GM18519 (cell line): Measurements from ENCODE around the gene TTC34.

ENCODE experiments used
- ATAC-seq: cut with Tn5 transposase; IDR thresholded peaks from one replicate; pipeline ENCODE4 v1.9.1; 2021; ENCODE audit warnings: mild to moderate bottlenecking, moderate library complexity; ENCODE audit not compliant: unreplicated experiment, low FRiP score

The TTC34 gene

DNA sequence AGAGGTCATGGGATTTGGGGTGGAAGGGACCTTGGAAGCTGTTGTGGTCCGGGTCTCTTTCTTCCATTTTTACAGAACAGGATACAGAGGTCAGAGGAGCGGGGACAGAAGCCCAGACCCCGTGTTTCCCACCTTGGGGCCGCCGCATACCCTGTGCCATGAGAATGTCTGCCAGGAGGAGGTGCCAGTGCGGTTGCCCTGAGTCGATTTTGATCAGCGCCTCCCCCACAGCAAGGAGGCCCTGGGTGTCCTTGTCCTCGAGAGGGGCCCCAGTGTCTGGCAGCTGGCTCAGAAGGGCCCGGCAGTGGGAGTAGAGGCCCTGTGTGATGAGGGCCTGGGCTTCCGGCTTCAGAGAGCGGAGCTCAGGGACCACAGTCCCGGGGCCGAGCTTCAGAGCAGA lies 156.3 kb downstream of the TTC34 start:
- ATAC-seq = no peak

DNA sequence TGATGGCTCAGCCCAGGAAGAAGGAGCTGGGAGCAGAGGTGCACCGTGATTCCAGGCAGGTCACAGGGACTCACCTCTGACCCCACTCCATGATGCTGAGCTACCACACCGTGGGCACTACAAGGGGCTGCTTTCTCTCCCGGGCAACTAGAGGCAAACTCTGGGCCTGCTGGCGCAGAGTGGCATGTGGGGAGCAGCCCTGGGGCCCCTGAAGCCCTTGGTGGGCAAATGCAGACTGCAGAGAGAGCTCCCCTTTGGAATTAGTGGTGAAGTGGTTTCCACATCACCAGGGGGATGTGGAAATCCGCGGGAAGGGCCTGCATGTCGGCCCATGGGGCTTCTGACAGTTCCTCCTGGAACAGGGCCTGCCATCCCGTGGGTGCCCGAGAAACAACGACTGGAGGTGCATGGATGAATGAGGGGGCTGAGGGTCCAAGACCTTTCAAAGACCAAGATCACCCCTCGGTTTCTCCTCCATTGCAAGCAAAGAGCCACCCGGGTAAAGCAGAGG lies 156.8 kb downstream of the TTC34 start:
- no peak for ATAC-seq

- ATAC-seq = no peak
Measured at GRCh38 chr1:2644171-2644570, 157.3 kb downstream of the TTC34 start.

- no peak for ATAC-seq
Measured at GRCh38 chr1:2643414-2644077, 157.9 kb downstream of the TTC34 start.

- ATAC-seq = peak; percentile 65
Measured at GRCh38 chr1:2642560-2643413, 158.7 kb downstream of the TTC34 start.

DNA sequence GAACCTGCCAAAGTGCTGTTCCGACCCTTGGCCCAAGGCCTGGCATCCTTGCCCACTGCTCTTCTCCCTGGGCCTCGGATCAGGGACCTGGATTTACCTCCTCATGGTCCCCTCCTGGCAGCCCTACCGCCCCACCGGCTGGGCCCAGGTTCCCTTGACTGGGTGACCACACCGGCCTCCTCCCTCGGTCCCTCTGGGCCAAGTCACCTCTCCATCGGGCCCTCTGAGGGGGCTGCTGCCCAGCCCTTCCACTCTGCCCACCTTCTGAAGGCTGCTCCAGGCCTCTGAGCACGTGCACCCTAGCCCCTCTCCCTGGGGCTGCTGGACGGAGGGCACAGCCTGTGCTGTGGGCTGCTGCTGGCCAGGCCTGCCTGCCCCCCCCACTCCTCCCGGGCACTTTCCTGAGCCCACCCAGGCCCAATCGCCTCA lies 159.3 kb downstream of the TTC34 start:
- peak; percentile 9 for ATAC-seq

- no peak for ATAC-seq
Measured at GRCh38 chr1:2641381-2642130, 159.9 kb downstream of the TTC34 start.

DNA sequence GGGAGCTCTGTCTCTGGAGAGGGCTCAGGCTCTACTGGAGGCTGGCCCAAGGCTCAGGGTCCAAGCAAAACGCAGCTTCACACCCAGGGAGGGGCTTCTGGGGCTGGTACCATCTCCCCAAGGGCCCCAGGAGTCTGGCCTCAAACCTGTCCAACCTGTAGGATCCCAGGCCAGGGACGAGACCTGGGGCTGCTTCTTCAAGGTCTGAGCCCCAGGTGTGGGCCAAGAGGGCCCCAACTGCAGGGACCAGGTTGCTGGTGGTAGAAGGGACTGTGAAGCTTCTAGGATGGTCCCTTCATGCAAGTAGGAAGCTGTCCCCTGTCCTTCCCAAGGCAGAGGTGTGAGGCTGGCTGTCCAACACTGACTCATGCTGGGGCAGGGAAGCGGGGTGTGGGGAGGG lies 160.9 kb downstream of the TTC34 start:
- no peak for ATAC-seq

- ATAC-seq = no peak
Measured at GRCh38 chr1:2639607-2640521, 161.6 kb downstream of the TTC34 start.

DNA sequence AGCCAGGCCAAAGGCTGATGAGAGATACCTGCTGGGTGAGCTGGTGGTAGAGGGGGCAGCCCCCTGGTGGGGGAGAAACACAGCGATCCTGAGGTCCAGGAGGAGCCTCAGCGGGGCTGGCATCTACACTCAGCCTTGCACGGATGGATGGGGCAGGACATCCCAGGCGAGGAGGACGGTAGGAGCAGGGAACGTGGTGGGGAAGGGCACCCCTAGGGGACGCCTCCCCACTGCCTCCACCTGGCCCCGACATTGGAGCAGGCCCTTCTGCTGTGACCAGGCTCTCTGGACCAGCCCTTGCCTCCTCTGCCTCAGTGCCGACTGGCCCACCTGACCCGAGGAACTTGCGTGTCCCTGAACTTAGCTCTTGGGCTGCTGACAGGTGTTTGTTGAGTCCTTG lies 162.3 kb downstream of the TTC34 start:
- ATAC-seq = no peak

- no peak for ATAC-seq
Measured at GRCh38 chr1:2638466-2639115, 162.9 kb downstream of the TTC34 start.

DNA sequence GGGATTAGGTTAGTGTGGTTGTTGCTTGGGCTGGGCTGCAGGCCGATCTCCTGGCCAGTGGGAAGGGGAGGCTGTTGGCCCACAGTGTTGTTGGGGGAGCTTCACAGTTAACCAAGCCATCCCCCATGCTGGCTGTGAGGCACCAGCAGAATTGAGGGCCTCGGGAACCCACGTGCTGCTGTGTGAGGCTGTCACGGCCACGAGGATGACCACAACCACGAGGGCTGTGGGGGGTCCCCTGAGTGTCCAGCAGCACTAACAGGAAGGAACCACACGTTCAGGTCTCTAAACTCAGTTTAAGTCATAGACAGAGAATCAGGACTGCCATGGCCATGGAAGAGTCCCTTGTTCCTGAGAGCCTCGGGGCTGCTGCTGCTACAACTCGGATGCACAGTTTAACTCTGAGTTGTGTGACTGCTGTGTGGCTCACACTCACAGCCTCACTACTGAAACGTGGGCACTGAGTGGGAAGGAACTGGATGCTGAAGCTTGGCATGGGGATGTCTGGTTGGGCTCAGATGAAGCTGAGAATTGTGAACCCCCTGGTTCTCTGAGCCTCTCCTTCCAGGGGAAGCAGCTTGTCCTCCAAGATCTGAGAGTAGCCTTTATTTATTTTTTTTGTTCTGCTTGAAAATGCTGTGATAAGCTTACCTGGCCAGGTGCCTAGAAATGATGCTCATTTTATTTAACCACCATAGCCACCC lies 163.9 kb downstream of the TTC34 start:
- ATAC-seq = no peak

DNA sequence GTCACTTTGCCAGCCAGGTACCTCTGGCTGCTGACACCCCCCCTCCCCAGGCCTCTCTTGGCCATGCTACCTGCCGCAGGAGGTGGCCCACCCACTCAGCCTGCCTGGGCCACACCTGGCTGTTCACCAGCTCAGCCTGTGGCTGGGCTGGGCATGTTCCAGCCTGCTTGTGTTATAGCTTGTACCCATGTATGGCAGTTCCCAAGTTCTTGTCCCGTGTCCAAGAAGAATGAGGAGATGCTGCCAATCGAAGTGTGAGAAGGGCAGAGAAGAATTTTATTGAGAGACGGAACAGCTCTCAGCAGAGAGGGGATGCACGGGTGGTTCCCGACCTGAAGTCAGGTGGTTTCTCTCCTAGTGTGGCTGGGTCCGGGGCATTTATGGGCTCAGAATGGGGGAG lies 164.8 kb downstream of the TTC34 start:
- no peak for ATAC-seq

- ATAC-seq = no peak
Measured at GRCh38 chr1:2635361-2636010, 166.0 kb downstream of the TTC34 start.

GRCh38 chr1:2633936-2634491 lies 167.5 kb downstream of the TTC34 start:
- no peak for ATAC-seq

- ATAC-seq = no peak
Measured at GRCh38 chr1:2633366-2633935, 168.0 kb downstream of the TTC34 start.

- no peak for ATAC-seq
Measured at GRCh38 chr1:2632561-2633361, 168.7 kb downstream of the TTC34 start, which contains the start of gene MMEL1. MMEL1 (minus strand) TSS chr1:2633016; CDS start chr1:2629484, 3,532 bp downstream.
